ENCODE results near the gene PKP2.

DNA sequence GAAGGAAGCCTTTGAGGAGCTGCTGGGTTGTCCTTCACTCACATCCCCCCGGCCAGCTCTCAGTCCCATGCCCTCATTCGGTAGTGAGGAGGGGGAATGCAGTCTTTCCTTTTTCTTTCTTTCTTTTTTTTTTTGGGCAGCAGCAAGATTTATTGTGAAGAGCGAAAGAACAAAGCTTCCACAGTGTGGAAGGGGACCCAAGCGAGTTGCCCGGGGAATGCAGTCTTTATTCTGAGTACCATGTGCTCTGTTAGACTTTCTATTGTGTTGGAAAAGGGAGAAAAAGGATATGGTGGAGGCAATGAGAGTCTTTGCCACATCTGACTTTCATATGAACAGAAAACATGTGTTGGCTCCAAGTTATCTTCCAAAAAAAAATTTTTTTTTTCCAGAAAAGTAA lies 111.0 kb downstream of the PKP2 start:
- TF ChIP-seq ZNF263 (CRISPR knock-in tag; IDR thresholded peaks at IDR 0.05) (no peak), NR3C1 (CRISPR knock-in tag; IDR thresholded peaks at IDR 0.05) (no peak)
